ENCODE measurements around the gene MSI1.

MSI1 gene

DNA sequence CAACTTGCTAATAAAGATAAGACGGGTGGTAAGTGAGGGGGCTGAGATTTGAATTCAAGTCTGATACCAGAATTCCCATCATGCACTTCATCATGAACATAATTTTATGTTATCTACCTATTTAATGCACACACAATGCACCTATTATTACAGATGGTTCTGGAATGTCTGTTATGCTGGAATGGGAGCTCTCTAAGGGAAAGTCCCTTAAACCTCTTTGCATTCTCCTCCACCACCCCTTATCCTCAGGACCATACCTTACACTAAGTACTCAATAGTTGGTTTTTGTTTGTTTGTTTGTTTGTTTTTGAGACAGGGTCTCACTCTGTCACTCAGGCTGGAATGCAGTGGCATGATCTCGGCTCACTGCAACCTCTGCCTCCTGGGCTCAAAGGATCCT lies 7.0 kb upstream of the MSI1 start:
- Histone ChIP-seq H3K9me3 (ENCODE audit: low read length) (no peaks in the 10 kb centered on the region), H3K36me3 (ENCODE audit: insufficient read depth, low read length) (no peaks in the 10 kb centered on the region), H3K9ac (ENCODE audit: low read length) (no peak overlapping the region), H3K4me1 (ENCODE audit: insufficient read depth, low read length) (no peaks in the 10 kb centered on the region), H3K4me3 (ENCODE audit: low read depth in 1 of 2, low read length in 2 of 2) (no peak overlapping the region), H3K27ac (ENCODE audit: low read depth, low read length) (no peak overlapping the region), H3K27me3 (ENCODE audit: control insufficient read depth in 1 of 2, insufficient read depth in 2 of 2, low read length in 2 of 2) (peaks cover 4 to 13% of the 10 kb centered on the region in 2 donors)

DNA sequence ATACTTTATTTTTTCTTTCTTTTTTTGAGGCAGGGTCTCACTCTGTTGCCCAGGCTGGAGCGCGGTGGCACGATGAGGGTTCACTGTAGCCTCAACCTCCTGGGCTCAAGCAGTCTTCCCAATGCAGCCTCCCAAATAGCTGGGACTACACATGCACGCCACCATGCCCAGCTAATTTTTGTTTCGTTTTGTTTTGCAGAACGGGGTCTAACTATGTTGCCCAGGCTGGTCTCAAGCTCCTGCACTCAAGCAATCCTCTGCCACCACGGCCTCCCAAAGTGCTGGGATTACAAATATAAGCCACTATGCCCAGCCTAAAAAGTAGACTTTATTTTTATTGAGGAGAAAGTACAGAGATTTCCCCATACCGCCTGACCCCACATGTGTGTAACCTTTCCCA lies 4.7 kb upstream of the MSI1 start:
- Histone ChIP-seq H3K27me3 (ENCODE audit: control insufficient read depth in 1 of 2, insufficient read depth in 2 of 2, low read length in 2 of 2) (peaks cover 22 to 30% of the 10 kb centered on the region in 2 donors), H3K4me3 (ENCODE audit: low read depth in 1 of 2, low read length in 2 of 2) (no peak overlapping the region), H3K9ac (ENCODE audit: low read length) (no peak overlapping the region), H3K36me3 (ENCODE audit: insufficient read depth, low read length) (no peaks in the 10 kb centered on the region), H3K4me1 (ENCODE audit: insufficient read depth, low read length) (peaks cover 6% of the 10 kb centered on the region), H3K9me3 (ENCODE audit: low read length) (no peaks in the 10 kb centered on the region), H3K27ac (ENCODE audit: low read depth, low read length) (no peak overlapping the region)

DNA sequence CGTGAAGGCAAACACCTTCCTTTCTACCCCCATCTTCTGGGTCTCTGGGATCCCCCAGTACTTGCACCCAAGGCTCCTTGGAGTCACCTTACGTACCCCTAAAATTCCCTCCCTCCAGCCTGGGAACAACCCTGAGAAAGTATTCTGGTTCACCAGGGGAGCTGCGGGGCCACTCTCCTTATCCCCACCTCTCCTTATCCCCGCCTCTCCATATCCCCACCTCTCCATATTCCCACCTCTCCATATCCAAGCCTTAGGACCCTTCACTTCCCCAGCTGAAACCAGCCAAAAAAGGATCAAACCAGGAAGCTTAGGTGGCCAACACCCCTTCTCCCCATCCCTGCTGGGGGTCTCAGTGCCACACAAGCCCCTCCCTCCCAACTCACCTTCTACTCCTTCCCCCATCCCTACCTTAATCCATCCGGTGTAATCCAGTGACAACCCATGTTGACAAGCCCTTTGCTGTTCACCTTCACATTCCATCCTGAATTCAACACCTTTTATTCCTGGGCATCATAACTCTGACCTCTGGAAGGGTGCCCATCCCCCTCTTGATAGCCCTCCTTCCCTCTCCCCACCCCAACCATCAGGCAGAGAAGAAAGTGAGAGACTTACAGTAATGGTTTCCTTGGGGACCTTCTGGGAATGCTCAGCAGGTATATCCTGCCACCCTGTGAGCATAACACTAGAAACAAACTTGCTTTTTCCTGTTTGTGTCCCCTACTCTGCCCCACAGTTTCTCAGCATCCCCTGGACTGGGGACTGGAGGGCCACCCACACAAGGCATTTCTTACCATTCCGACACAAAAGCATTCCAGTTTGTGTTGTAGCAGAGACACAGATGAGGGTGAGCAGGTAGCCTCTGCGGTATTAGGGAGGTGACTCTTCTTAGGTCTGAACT lies 1.6 kb upstream of the MSI1 start:
- no peaks in the 10 kb centered on the region for H3K36me3 ChIP-seq (ENCODE audit: insufficient read depth, low read length)
- H3K4me1 ChIP-seq (ENCODE audit: insufficient read depth, low read length) = peaks cover 6% of the 10 kb centered on the region
- no peaks in the 10 kb centered on the region for H3K9me3 ChIP-seq (ENCODE audit: low read length)
- no peak overlapping the region for H3K9ac ChIP-seq (ENCODE audit: low read length)
- H3K27me3 ChIP-seq (ENCODE audit: control insufficient read depth in 1 of 2, insufficient read depth in 2 of 2, low read length in 2 of 2) = peaks cover 30 to 32% of the 10 kb centered on the region in 2 donors
- no peak overlapping the region for H3K4me3 ChIP-seq (ENCODE audit: low read depth in 1 of 2, low read length in 2 of 2)
- H3K27ac ChIP-seq (ENCODE audit: low read depth, low read length) = no peak overlapping the region

- Histone ChIP-seq H3K9me3 (ENCODE audit: low read length) (no peaks in the 10 kb centered on the region), H3K4me3 (ENCODE audit: low read depth in 1 of 2, low read length in 2 of 2) (peak overlapping the region; percentile 32 to 47), H3K27ac (ENCODE audit: low read depth, low read length) (no peak overlapping the region), H3K4me1 (ENCODE audit: insufficient read depth, low read length) (peaks cover 6% of the 10 kb centered on the region), H3K27me3 (ENCODE audit: control insufficient read depth in 1 of 2, insufficient read depth in 2 of 2, low read length in 2 of 2) (peaks cover 30 to 32% of the 10 kb centered on the region in 2 donors), H3K36me3 (ENCODE audit: insufficient read depth, low read length) (no peaks in the 10 kb centered on the region), H3K9ac (ENCODE audit: low read length) (no peak overlapping the region)
Measured at GRCh38 chr12:120369603-120370342, 809 bp upstream of the MSI1 start.

GRCh38 chr12:120367924-120368788 lies 808 bp downstream of the MSI1 start:
- Histone ChIP-seq H3K4me1 (ENCODE audit: insufficient read depth, low read length) (peaks cover 6% of the 10 kb centered on the region), H3K9ac (ENCODE audit: low read length) (no peak overlapping the region), H3K36me3 (ENCODE audit: insufficient read depth, low read length) (no peaks in the 10 kb centered on the region), H3K4me3 (ENCODE audit: low read depth in 1 of 2, low read length in 2 of 2) (peak overlapping the region in 1 of 2 donors; percentile 27), H3K27me3 (ENCODE audit: control insufficient read depth in 1 of 2, insufficient read depth in 2 of 2, low read length in 2 of 2) (peaks cover 30 to 32% of the 10 kb centered on the region in 2 donors), H3K27ac (ENCODE audit: low read depth, low read length) (no peak overlapping the region), H3K9me3 (ENCODE audit: low read length) (no peaks in the 10 kb centered on the region)

GRCh38 chr12:120367233-120367923 lies 1.6 kb downstream of the MSI1 start:
- H3K27me3 ChIP-seq (ENCODE audit: control insufficient read depth in 1 of 2, insufficient read depth in 2 of 2, low read length in 2 of 2) = peaks cover 30 to 32% of the 10 kb centered on the region in 2 donors
- H3K27ac ChIP-seq (ENCODE audit: low read depth, low read length) = no peak overlapping the region
- H3K9ac ChIP-seq (ENCODE audit: low read length) = no peak overlapping the region
- H3K4me1 ChIP-seq (ENCODE audit: insufficient read depth, low read length) = peaks cover 6% of the 10 kb centered on the region
- no peaks in the 10 kb centered on the region for H3K9me3 ChIP-seq (ENCODE audit: low read length)
- H3K4me3 ChIP-seq (ENCODE audit: low read depth in 1 of 2, low read length in 2 of 2) = no peak overlapping the region
- H3K36me3 ChIP-seq (ENCODE audit: insufficient read depth, low read length) = no peaks in the 10 kb centered on the region

DNA sequence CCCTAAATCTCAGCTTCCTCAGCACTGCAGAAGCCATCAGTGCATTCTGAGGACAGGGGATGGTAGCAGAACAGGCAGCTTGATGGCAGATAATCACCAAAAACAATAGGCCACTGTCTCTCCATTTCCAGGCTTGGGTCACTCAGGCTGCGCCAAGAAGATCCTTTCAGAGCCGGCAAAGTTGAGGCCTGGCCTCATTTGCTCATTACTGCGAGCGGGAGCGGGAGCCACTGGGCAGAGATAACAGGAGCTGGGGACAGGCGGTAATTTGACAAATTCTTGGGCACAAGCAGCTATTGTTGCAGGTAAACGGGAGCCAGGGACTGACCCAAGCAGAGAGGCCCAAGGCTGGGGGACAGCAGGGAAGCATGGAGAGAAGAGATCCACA lies 2.1 kb downstream of the MSI1 start:
- Histone ChIP-seq H3K27ac (ENCODE audit: low read depth, low read length) (no peak overlapping the region), H3K9ac (ENCODE audit: low read length) (no peak overlapping the region), H3K9me3 (ENCODE audit: low read length) (no peaks in the 10 kb centered on the region), H3K4me1 (ENCODE audit: insufficient read depth, low read length) (peaks cover 6% of the 10 kb centered on the region), H3K4me3 (ENCODE audit: low read depth in 1 of 2, low read length in 2 of 2) (no peak overlapping the region), H3K27me3 (ENCODE audit: control insufficient read depth in 1 of 2, insufficient read depth in 2 of 2, low read length in 2 of 2) (peaks cover 25 to 32% of the 10 kb centered on the region in 2 donors), H3K36me3 (ENCODE audit: insufficient read depth, low read length) (no peaks in the 10 kb centered on the region)

GRCh38 chr12:120366341-120366705 lies 2.6 kb downstream of the MSI1 start:
- Histone ChIP-seq H3K27ac (ENCODE audit: low read depth, low read length) (no peak overlapping the region), H3K36me3 (ENCODE audit: insufficient read depth, low read length) (no peaks in the 10 kb centered on the region), H3K4me1 (ENCODE audit: insufficient read depth, low read length) (peaks cover 6% of the 10 kb centered on the region), H3K27me3 (ENCODE audit: control insufficient read depth in 1 of 2, insufficient read depth in 2 of 2, low read length in 2 of 2) (peaks cover 20 to 31% of the 10 kb centered on the region in 2 donors), H3K9ac (ENCODE audit: low read length) (no peak overlapping the region), H3K9me3 (ENCODE audit: low read length) (no peaks in the 10 kb centered on the region), H3K4me3 (ENCODE audit: low read depth in 1 of 2, low read length in 2 of 2) (no peak overlapping the region)

DNA sequence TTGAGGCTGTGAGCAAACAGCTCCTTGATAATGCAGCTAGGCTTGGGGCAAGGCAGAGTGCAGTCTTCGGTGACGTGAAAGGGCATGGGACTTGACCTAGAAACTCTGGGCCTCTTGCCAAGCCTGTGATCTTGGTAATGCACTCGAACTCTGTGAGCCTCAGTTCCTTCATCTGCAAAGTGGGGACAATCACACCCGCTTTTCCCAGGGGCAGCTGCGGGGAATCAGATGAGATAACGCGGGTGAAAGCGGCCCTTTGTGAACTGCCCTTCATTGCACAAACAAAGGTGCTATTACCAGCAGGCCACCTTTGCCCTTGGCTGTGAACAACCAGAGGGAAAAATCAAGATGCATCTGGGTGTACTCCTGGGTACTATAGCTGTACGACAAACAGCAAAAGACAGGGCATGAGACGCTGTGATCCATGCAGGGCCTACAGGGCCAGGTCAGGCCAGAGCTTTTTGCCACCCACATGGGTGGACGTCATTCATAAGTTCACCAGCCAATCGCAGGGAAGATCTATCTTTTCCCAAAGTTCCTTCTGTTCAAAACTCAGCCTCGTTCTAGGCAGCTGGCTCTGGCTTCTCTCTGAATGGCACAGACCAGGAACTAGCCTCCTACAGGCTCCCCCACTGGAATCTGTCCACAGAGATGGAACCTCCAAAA lies 3.2 kb downstream of the MSI1 start:
- H3K4me1 ChIP-seq (ENCODE audit: insufficient read depth, low read length) = peaks cover 6% of the 10 kb centered on the region
- H3K4me3 ChIP-seq (ENCODE audit: low read depth in 1 of 2, low read length in 2 of 2) = no peak overlapping the region
- peaks cover 15 to 26% of the 10 kb centered on the region in 2 donors for H3K27me3 ChIP-seq (ENCODE audit: control insufficient read depth in 1 of 2, insufficient read depth in 2 of 2, low read length in 2 of 2)
- H3K9me3 ChIP-seq (ENCODE audit: low read length) = no peaks in the 10 kb centered on the region
- H3K27ac ChIP-seq (ENCODE audit: low read depth, low read length) = no peak overlapping the region
- H3K36me3 ChIP-seq (ENCODE audit: insufficient read depth, low read length) = no peaks in the 10 kb centered on the region
- H3K9ac ChIP-seq (ENCODE audit: low read length) = no peak overlapping the region

- no peaks in the 10 kb centered on the region for H3K9me3 ChIP-seq (ENCODE audit: low read length)
- no peak overlapping the region for H3K4me3 ChIP-seq (ENCODE audit: low read depth in 1 of 2, low read length in 2 of 2)
- no peak overlapping the region for H3K9ac ChIP-seq (ENCODE audit: low read length)
- H3K27ac ChIP-seq (ENCODE audit: low read depth, low read length) = no peak overlapping the region
- H3K4me1 ChIP-seq (ENCODE audit: insufficient read depth, low read length) = peaks cover 1% of the 10 kb centered on the region
- peaks cover 2 to 13% of the 10 kb centered on the region in 2 donors for H3K27me3 ChIP-seq (ENCODE audit: control insufficient read depth in 1 of 2, insufficient read depth in 2 of 2, low read length in 2 of 2)
- no peaks in the 10 kb centered on the region for H3K36me3 ChIP-seq (ENCODE audit: insufficient read depth, low read length)
Measured at GRCh38 chr12:120364487-120364886, 4.5 kb downstream of the MSI1 start.

Measured in muscle layer of colon (tissue), 2 donors.